Activated T-cell treated with anti-CD3 and anti-CD28 coated beads for 4 hours (primary cell): ENCODE data around the gene KCNA2.

Experiments
- DNase-seq: peaks from one replicate; pipeline ENCODE4 v3.0.0-alpha.2; 2020

KCNA2 gene

GRCh38 chr1:110601332-110601731 is 4.8 kb downstream of the KCNA2 start:
- no peak for DNase-seq

- DNase-seq, result no peak
Measured at GRCh38 chr1:110600716-110601115, 5.4 kb downstream of the KCNA2 start.

GRCh38 chr1:110597966-110598365 is 8.2 kb downstream of the KCNA2 start:
- DNase-seq, result no peak

- DNase-seq, result no peak
Measured at GRCh38 chr1:110596312-110596711, 9.8 kb downstream of the KCNA2 start.

GRCh38 chr1:110595353-110595710 is 10.8 kb downstream of the KCNA2 start:
- DNase-seq, result no peak

GRCh38 chr1:110594456-110595352 is 11.5 kb downstream of the KCNA2 start:
- DNase-seq, result no peak

- no peak for DNase-seq
Measured at GRCh38 chr1:110593902-110594301, 12.3 kb downstream of the KCNA2 start.

GRCh38 chr1:110591956-110592355 is 14.2 kb downstream of the KCNA2 start:
- no peak for DNase-seq

GRCh38 chr1:110588991-110589390 is 17.2 kb downstream of the KCNA2 start:
- no peak for DNase-seq

GRCh38 chr1:110588486-110588885 is 17.7 kb downstream of the KCNA2 start:
- DNase-seq, result no peak

GRCh38 chr1:110587906-110588305 is 18.3 kb downstream of the KCNA2 start:
- no peak for DNase-seq

GRCh38 chr1:110585481-110585880 is 20.7 kb downstream of the KCNA2 start:
- DNase-seq, result no peak

GRCh38 chr1:110584045-110584444 is 22.1 kb downstream of the KCNA2 start:
- no peak for DNase-seq

GRCh38 chr1:110583505-110583904 is 22.7 kb downstream of the KCNA2 start:
- no peak for DNase-seq

GRCh38 chr1:110582378-110582777 is 23.8 kb downstream of the KCNA2 start:
- DNase-seq, result no peak

- DNase-seq, result no peak
Measured at GRCh38 chr1:110581682-110582145, 24.4 kb downstream of the KCNA2 start.

GRCh38 chr1:110580244-110580643 is 25.9 kb downstream of the KCNA2 start:
- no peak for DNase-seq

GRCh38 chr1:110579460-110579859 is 26.7 kb downstream of the KCNA2 start:
- no peak for DNase-seq

GRCh38 chr1:110576441-110576840 is 29.7 kb downstream of the KCNA2 start:
- DNase-seq, result no peak

GRCh38 chr1:110573314-110573713 is 32.8 kb downstream of the KCNA2 start:
- no peak for DNase-seq

- DNase-seq, result no peak
Measured at GRCh38 chr1:110572751-110573150, 33.4 kb downstream of the KCNA2 start.

GRCh38 chr1:110570901-110571300 is 35.3 kb downstream of the KCNA2 start:
- DNase-seq, result no peak

- DNase-seq, result no peak
Measured at GRCh38 chr1:110570307-110570706, 35.9 kb downstream of the KCNA2 start.

- DNase-seq, result no peak
Measured at GRCh38 chr1:110566836-110567235, 39.3 kb downstream of the KCNA2 start.

GRCh38 chr1:110565565-110565964 is 40.6 kb downstream of the KCNA2 start:
- DNase-seq, result no peak
